MCF 10A (cell line): ENCODE measurements around the gene MFSD11. TPM values are rescaled to one million over a fixed set of nuclear protein-coding genes. Genes with fewer than 3 reads are reported as not detected.

ENCODE experiments used
- BruUV-seq: library from RNA; stranded (reverse); fragments of 400-500 nt; replicated peaks from 2 replicates; lab custom pipeline; 2021; lab: Mats Ljungman, UMichigan
- CTCF ChIA-PET: fragments of 300-600 bp; sonication (Branson Sonifier 250); formaldehyde crosslinking; extraction: SDS; loops from one replicate; lab custom pipeline; 2021; ENCODE audit warnings: antibody characterized with exemption, inconsistent platforms; lab: Yijun Ruan, JAX
- POLR2A ChIA-PET: fragments of 300-600, 350-650 bp; sonication (Branson Sonifier 250); formaldehyde crosslinking; extraction: SDS; loops from one replicate; lab custom pipeline; 2020; ENCODE audit warnings: antibody characterized with exemption, inconsistent platforms; lab: Yijun Ruan, JAX
- DNase-seq: peaks from one replicate; pipeline ENCODE4 v3.0.0-alpha.2; 2018; ENCODE audit not compliant: unreplicated experiment
- H3K27ac Mint-ChIP-seq: one replicate; pipeline ENCODE4 v1.8.0; 2022; ENCODE audit warnings: mild to moderate bottlenecking, low read depth, mixed read lengths; ENCODE audit not compliant: unreplicated experiment
- H3K27me3 Mint-ChIP-seq: one replicate; pipeline ENCODE4 v1.8.0; 2022; ENCODE audit warnings: mixed read lengths; ENCODE audit not compliant: insufficient read depth, unreplicated experiment
- H3K36me3 Mint-ChIP-seq: one replicate; pipeline ENCODE4 v1.8.0; 2022; ENCODE audit warnings: mild to moderate bottlenecking, moderate library complexity, mixed read lengths; ENCODE audit not compliant: insufficient read depth, unreplicated experiment
- H3K4me1 Mint-ChIP-seq: one replicate; pipeline ENCODE4 v1.8.0; 2022; ENCODE audit warnings: mixed read lengths; ENCODE audit not compliant: insufficient read depth, unreplicated experiment
- H3K4me3 Mint-ChIP-seq: one replicate; pipeline ENCODE4 v1.8.0; 2022; ENCODE audit warnings: mild to moderate bottlenecking, moderate library complexity, mixed read lengths; ENCODE audit not compliant: unreplicated experiment
- H3K9me3 Mint-ChIP-seq: one replicate; pipeline ENCODE4 v1.8.0; 2022; ENCODE audit warnings: mixed read lengths; ENCODE audit not compliant: unreplicated experiment
- CTCF ChIP-seq: fragments of 200-600 bp; IDR thresholded peaks from one replicate; pipeline ENCODE4 v1.8.0; 2022; ENCODE audit warnings: antibody characterized with exemption, mild to moderate bottlenecking; ENCODE audit not compliant: unreplicated experiment
- intact Hi-C: fragments of 100-400 bp; cut with micrococcal nuclease; formaldehyde crosslinking; loops from 2 replicates; pipeline ENCODE4 v1.14.1; 2022
- total RNA-seq: library from RNA; stranded (reverse); gene quantifications from 2 replicates; pipeline ENCODE4 v1.2.3, GENCODE V29; 2022

MFSD11 gene
- total RNA-seq, 1 experiment from 2014 or later = 11.6 TPM

- TF ChIP-seq CTCF = no peak
- BruUV-seq = no TSS peak
- DNase-seq = no peak
- no peak overlapping the region for H3K27ac Mint-ChIP-seq
- H3K4me3 Mint-ChIP-seq = no peak overlapping the region
- CTCF ChIA-PET = no interaction called here
- peaks cover 5% of the 10 kb centered on the region for H3K4me1 Mint-ChIP-seq
- no peaks in the 10 kb centered on the region for H3K27me3 Mint-ChIP-seq
- intact Hi-C loops = no loop called here
- H3K36me3 Mint-ChIP-seq = no peaks in the 10 kb centered on the region
- POLR2A ChIA-PET = no interaction called here
- H3K9me3 Mint-ChIP-seq = no peaks in the 10 kb centered on the region
These were observed 70.4 kb downstream of the MFSD11 start for GRCh38 chr17:76808326-76808725.

GRCh38 chr17:76810956-76811355 is 73.0 kb downstream of the MFSD11 start:
- H3K9me3 Mint-ChIP-seq = no peaks in the 10 kb centered on the region
- intact Hi-C loops = no loop called here
- no peak for TF ChIP-seq CTCF
- no TSS peak for BruUV-seq
- H3K36me3 Mint-ChIP-seq = no peaks in the 10 kb centered on the region
- ChIA-PET CTCF (interaction anchor here (0.7 kb wide), 1 partner anchor 38 kb away, joined by 3 read pairs; no protein-coding TSS in a partner anchor), POLR2A (interaction anchor here (0.6 to 0.7 kb wide), 2 partner anchors 13 to 15 kb away, joined by 3 read pairs; no protein-coding TSS in a partner anchor)
- no peak overlapping the region for H3K4me3 Mint-ChIP-seq
- DNase-seq = no peak
- H3K4me1 Mint-ChIP-seq = peaks cover 5% of the 10 kb centered on the region
- H3K27me3 Mint-ChIP-seq = no peaks in the 10 kb centered on the region
- no peak overlapping the region for H3K27ac Mint-ChIP-seq

- POLR2A ChIA-PET = interaction anchor here (0.6 kb wide), 1 partner anchor 16 kb away, joined by 3 read pairs; no protein-coding TSS in a partner anchor
- TF ChIP-seq CTCF = no peak
- DNase-seq = no peak
- intact Hi-C loops = no loop called here
- CTCF ChIA-PET = interaction anchor here (0.6 to 1.3 kb wide), 4 partner anchors 12 to 254 kb away, joined by 3 to 5 read pairs (median 4); no protein-coding TSS in a partner anchor
- no TSS peak for BruUV-seq
- Mint-ChIP-seq H3K4me1 (peaks cover 5% of the 10 kb centered on the region), H3K27ac (no peak overlapping the region), H3K9me3 (no peaks in the 10 kb centered on the region), H3K27me3 (no peaks in the 10 kb centered on the region), H3K4me3 (no peak overlapping the region), H3K36me3 (no peaks in the 10 kb centered on the region)
These were observed 73.9 kb downstream of the MFSD11 start for GRCh38 chr17:76811834-76812233.

- no peaks in the 10 kb centered on the region for H3K9me3 Mint-ChIP-seq
- ChIA-PET CTCF (interaction anchor here (0.6 to 1.3 kb wide), 3 partner anchors 26 to 254 kb away, joined by 3 to 5 read pairs (median 4); no protein-coding TSS in a partner anchor), POLR2A (no interaction called here)
- no TSS peak for BruUV-seq
- no peak for TF ChIP-seq CTCF
- H3K36me3 Mint-ChIP-seq = no peaks in the 10 kb centered on the region
- peak; percentile 45 for DNase-seq
- H3K4me3 Mint-ChIP-seq = no peak overlapping the region
- H3K27me3 Mint-ChIP-seq = no peaks in the 10 kb centered on the region
- peaks cover 5% of the 10 kb centered on the region for H3K4me1 Mint-ChIP-seq
- intact Hi-C loops = no loop called here
- H3K27ac Mint-ChIP-seq = no peak overlapping the region
These were observed 74.3 kb downstream of the MFSD11 start for GRCh38 chr17:76812263-76812662.
